ENCODE results near the gene HDAC7.

DNA sequence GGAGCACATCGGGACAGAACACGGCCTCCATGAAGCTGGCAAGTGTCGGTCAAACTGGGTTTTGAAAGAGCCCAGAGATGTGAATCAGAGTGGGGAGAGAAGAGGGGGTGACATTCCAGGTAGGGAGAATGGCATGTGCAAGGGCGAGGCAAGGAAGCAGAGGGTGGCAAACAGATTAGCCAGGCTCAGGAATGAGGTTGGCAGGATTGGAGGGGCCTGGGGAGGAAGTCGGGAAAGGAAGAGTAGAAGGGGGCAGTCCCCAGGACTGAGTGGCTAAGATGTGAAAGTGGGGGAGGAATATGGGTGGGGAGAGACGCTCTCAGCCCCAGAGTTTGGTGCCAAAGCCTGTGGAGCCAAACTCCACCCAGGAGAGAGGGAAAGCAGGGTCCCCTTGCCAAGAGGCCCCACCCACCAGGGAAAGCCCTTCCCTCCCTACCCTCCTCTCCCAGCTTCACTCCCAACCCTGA lies 5.5 kb upstream of the HDAC7 start:
- no peak for TF ChIP-seq ZFP3 (CRISPR knock-in tag; IDR thresholded peaks at IDR 0.05)
- TF ChIP-seq, protein P1, sequence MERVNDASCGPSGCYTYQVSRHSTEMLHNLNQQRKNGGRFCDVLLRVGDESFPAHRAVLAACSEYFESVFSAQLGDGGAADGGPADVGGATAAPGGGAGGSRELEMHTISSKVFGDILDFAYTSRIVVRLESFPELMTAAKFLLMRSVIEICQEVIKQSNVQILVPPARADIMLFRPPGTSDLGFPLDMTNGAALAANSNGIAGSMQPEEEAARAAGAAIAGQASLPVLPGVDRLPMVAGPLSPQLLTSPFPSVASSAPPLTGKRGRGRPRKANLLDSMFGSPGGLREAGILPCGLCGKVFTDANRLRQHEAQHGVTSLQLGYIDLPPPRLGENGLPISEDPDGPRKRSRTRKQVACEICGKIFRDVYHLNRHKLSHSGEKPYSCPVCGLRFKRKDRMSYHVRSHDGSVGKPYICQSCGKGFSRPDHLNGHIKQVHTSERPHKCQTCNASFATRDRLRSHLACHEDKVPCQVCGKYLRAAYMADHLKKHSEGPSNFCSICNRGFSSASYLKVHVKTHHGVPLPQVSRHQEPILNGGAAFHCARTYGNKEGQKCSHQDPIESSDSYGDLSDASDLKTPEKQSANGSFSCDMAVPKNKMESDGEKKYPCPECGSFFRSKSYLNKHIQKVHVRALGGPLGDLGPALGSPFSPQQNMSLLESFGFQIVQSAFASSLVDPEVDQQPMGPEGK (CRISPR knock-in tag; IDR thresholded peaks at IDR 0.05; ENCODE audit: borderline replicate concordance): no peak
- no peak for TF ChIP-seq ZC3H10 (CRISPR knock-in tag; IDR thresholded peaks at IDR 0.05)
- no peak for TF ChIP-seq ZNF70 (CRISPR knock-in tag; IDR thresholded peaks at IDR 0.05)
- TF ChIP-seq, protein P2, sequence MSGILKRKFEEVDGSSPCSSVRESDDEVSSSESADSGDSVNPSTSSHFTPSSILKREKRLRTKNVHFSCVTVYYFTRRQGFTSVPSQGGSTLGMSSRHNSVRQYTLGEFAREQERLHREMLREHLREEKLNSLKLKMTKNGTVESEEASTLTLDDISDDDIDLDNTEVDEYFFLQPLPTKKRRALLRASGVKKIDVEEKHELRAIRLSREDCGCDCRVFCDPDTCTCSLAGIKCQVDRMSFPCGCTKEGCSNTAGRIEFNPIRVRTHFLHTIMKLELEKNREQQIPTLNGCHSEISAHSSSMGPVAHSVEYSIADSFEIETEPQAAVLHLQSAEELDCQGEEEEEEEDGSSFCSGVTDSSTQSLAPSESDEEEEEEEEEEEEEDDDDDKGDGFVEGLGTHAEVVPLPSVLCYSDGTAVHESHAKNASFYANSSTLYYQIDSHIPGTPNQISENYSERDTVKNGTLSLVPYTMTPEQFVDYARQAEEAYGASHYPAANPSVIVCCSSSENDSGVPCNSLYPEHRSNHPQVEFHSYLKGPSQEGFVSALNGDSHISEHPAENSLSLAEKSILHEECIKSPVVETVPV (CRISPR knock-in tag; IDR thresholded peaks at IDR 0.05): no peak
- no peak for TF ChIP-seq ARNTL (CRISPR knock-in tag; IDR thresholded peaks at IDR 0.05; ENCODE audit: borderline replicate concordance, low read depth)
- no peak for TF ChIP-seq ESRRG (CRISPR knock-in tag; IDR thresholded peaks at IDR 0.05)
- no peak for TF ChIP-seq ZNF565 (CRISPR knock-in tag; conservative IDR thresholded peaks at IDR 0.05; ENCODE audit: low read depth)
- no peak for TF ChIP-seq RARB (CRISPR knock-in tag; IDR thresholded peaks at IDR 0.05)
- TF ChIP-seq, protein P3, sequence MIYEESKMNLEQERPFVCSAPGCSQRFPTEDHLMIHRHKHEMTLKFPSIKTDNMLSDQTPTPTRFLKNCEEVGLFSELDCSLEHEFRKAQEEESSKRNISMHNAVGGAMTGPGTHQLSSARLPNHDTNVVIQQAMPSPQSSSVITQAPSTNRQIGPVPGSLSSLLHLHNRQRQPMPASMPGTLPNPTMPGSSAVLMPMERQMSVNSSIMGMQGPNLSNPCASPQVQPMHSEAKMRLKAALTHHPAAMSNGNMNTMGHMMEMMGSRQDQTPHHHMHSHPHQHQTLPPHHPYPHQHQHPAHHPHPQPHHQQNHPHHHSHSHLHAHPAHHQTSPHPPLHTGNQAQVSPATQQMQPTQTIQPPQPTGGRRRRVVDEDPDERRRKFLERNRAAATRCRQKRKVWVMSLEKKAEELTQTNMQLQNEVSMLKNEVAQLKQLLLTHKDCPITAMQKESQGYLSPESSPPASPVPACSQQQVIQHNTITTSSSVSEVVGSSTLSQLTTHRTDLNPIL (CRISPR knock-in tag; IDR thresholded peaks at IDR 0.05; ENCODE audit: low read depth): no peak
- TF ChIP-seq BACH2 (CRISPR knock-in tag; IDR thresholded peaks at IDR 0.05; ENCODE audit: borderline replicate concordance): no peak
